IMR-90 (cell line): ENCODE data around the gene ABCC5.

Experiments used
- CTCF ChIP-seq: conservative IDR thresholded peaks from 2 replicates; pipeline ENCODE4 v1.5.1; 2012; ENCODE audit warnings: mild to moderate bottlenecking, low read depth, low read length, improper control_type of control experiment
- MAFK ChIP-seq: IDR thresholded peaks from 2 replicates; pipeline ENCODE4 v1.6.1; 2012; ENCODE audit warnings: low read depth, low read length, improper control_type of control experiment
- MAZ ChIP-seq: IDR thresholded peaks from 2 replicates; pipeline ENCODE4 v1.6.1; 2012; ENCODE audit warnings: low read depth, mild to moderate bottlenecking, low read length, improper control_type of control experiment, moderate library complexity, borderline replicate concordance
- POLR2A ChIP-seq: IDR thresholded peaks from 2 replicates; pipeline ENCODE4 v1.6.1; 2012; ENCODE audit warnings: mild to moderate bottlenecking, low read depth, low read length
- RAD21 ChIP-seq: IDR thresholded peaks from 2 replicates; pipeline ENCODE4 v1.6.1; 2012; ENCODE audit warnings: low read length, improper control_type of control experiment

GRCh38 chr3:183921096-183921495 lies 96.6 kb downstream of the ABCC5 start:
- no peak for TF ChIP-seq MAZ
- no peak for TF ChIP-seq POLR2A
- no peak for TF ChIP-seq CTCF
- no peak for TF ChIP-seq MAFK
- TF ChIP-seq RAD21 = no peak
